Parathyroid adenoma (tissue), 2 donors: Measurements from ENCODE around the gene PIK3R6.

Experiments used
- H2AFZ ChIP-seq: fragments of 300-600 bp; sonication (generic); one replicate; pipeline ENCODE4 v1.7.0; 2017; ENCODE audit warnings: antibody characterized with exemption, mild to moderate bottlenecking
- H3K27ac ChIP-seq: fragments of 300-600 bp; sonication (generic); one replicate; pipeline ENCODE4 v1.7.0; 2017
- H3K27me3 ChIP-seq: fragments of 300-600 bp; sonication (generic); one replicate; pipeline ENCODE4 v1.7.0; 2017; ENCODE audit warnings: low read length; ENCODE audit not compliant: control insufficient read depth, insufficient read depth
- H3K36me3 ChIP-seq: fragments of 300-600 bp; sonication (generic); one replicate; pipeline ENCODE4 v1.7.0; 2017; ENCODE audit warnings: low read length; ENCODE audit not compliant: control insufficient read depth, insufficient read depth
- H3K4me1 ChIP-seq: fragments of 300-600 bp; sonication (generic); one replicate; pipeline ENCODE4 v1.7.0; 2017; ENCODE audit warnings: control low read depth
- H3K4me2 ChIP-seq: fragments of 300-600 bp; sonication (generic); one replicate; pipeline ENCODE4 v1.7.0; 2017; ENCODE audit warnings: low read length
- H3K4me3 ChIP-seq: fragments of 300-600 bp; sonication (generic); one replicate; pipeline ENCODE4 v1.7.0; 2017; ENCODE audit warnings: low read depth, low read length
- H3K79me2 ChIP-seq: fragments of 300-600 bp; sonication (generic); one replicate; pipeline ENCODE4 v1.7.0; 2017; ENCODE audit warnings: control low read depth
- H3K9ac ChIP-seq: fragments of 300-600 bp; sonication (generic); one replicate; pipeline ENCODE4 v1.7.0; 2017; ENCODE audit warnings: mild to moderate bottlenecking
- H3K9me3 ChIP-seq: fragments of 300-600 bp; sonication (generic); one replicate; pipeline ENCODE4 v1.7.0; 2017; ENCODE audit warnings: low read length; ENCODE audit not compliant: control insufficient read depth
- CTCF ChIP-seq: fragments of 300-600 bp; sonication (generic); IDR thresholded peaks from one replicate; pipeline ENCODE4 v1.7.0; 2017; ENCODE audit warnings: antibody characterized with exemption, mild to moderate bottlenecking
- donor health status: primary hyperparathyroidism.

The PIK3R6 gene

GRCh38 chr17:8800656-8801055 is 66.8 kb downstream of the PIK3R6 start:
- no peak overlapping the region for H2AFZ ChIP-seq
- peaks cover 4% of the 10 kb centered on the region for H3K4me1 ChIP-seq
- H3K79me2 ChIP-seq: no peaks in the 10 kb centered on the region
- no peaks in the 10 kb centered on the region for H3K36me3 ChIP-seq
- H3K4me2 ChIP-seq: no peak overlapping the region
- H3K9ac ChIP-seq: no peak overlapping the region
- no peaks in the 10 kb centered on the region for H3K9me3 ChIP-seq
- no peak overlapping the region for H3K4me3 ChIP-seq
- no peak for TF ChIP-seq CTCF
- no peak overlapping the region for H3K27ac ChIP-seq
- H3K27me3 ChIP-seq: no peaks in the 10 kb centered on the region

- Histone ChIP-seq H3K4me2 (peak overlapping the region; percentile 67), H3K9ac (no peak overlapping the region), H3K27ac (no peak overlapping the region), H2AFZ (peak overlapping the region; percentile 97), H3K36me3 (no peaks in the 10 kb centered on the region), H3K4me1 (peaks cover 4% of the 10 kb centered on the region), H3K79me2 (no peaks in the 10 kb centered on the region), H3K27me3 (no peaks in the 10 kb centered on the region), H3K4me3 (peak overlapping the region; percentile 53), H3K9me3 (no peaks in the 10 kb centered on the region)
- TF ChIP-seq CTCF: no peak
Observed at GRCh38 chr17:8799570-8800212, 67.8 kb downstream of the PIK3R6 start.

- H2AFZ ChIP-seq: peak within 1 kb of the TSS; percentile 97
- H3K27me3 ChIP-seq: no peaks in the 10 kb centered on the region
- peak within 1 kb of the TSS; percentile 19 for H3K9ac ChIP-seq
Observed at GRCh38 chr17:8798846-8799569, 68.5 kb downstream of the PIK3R6 start, which contains the start of gene MFSD6L. TSS of gene MFSD6L (minus strand) at chr17:8799365. CDS start at chr17:8799120, 245 bp downstream.

GRCh38 chr17:8798176-8798845 is 69.2 kb downstream of the PIK3R6 start:
- peaks cover 4% of the 10 kb centered on the region for H3K4me1 ChIP-seq
- H3K27me3 ChIP-seq: no peaks in the 10 kb centered on the region
- H3K4me3 ChIP-seq: peak overlapping the region; percentile 53
- TF ChIP-seq CTCF: no peak
- H3K9me3 ChIP-seq: no peaks in the 10 kb centered on the region
- H2AFZ ChIP-seq: peak overlapping the region; percentile 97
- no peaks in the 10 kb centered on the region for H3K79me2 ChIP-seq
- H3K27ac ChIP-seq: no peak overlapping the region
- no peak overlapping the region for H3K4me2 ChIP-seq
- no peak overlapping the region for H3K9ac ChIP-seq
- no peaks in the 10 kb centered on the region for H3K36me3 ChIP-seq

More at GRCh38 chr17:8798846-8799569, 68.5 kb downstream of the PIK3R6 start, which contains the start of gene MFSD6L:
- H3K79me2 ChIP-seq: no peaks in the 10 kb centered on the region
- peak within 1 kb of the TSS; percentile 53 for H3K4me3 ChIP-seq
- no peaks in the 10 kb centered on the region for H3K36me3 ChIP-seq
- H3K4me1 ChIP-seq: peaks cover 4% of the 10 kb centered on the region
- TF ChIP-seq CTCF: peak; percentile 12
- no peak within 1 kb of the TSS for H3K27ac ChIP-seq
- H3K4me2 ChIP-seq: peak within 1 kb of the TSS; percentile 67
- H3K9me3 ChIP-seq: no peaks in the 10 kb centered on the region
